ENCODE results near the gene MCF2L.

- no peak for TF ChIP-seq CTCF (IDR thresholded peaks at IDR 0.05)
- TF ChIP-seq POLR2AphosphoS5 (IDR thresholded peaks at IDR 0.05), result no peak
- TF ChIP-seq POLR2A (IDR thresholded peaks at IDR 0.05), result no peak
Observed at GRCh38 chr13:113072376-113072775, 103.4 kb downstream of the MCF2L start.
